ENCODE data around the gene CCDC171. TPM values are rescaled to one million over a fixed set of nuclear protein-coding genes. Genes with fewer than 3 reads are reported as not detected.
"Not testable (repeated sequence)": the region's sequence is repeated elsewhere in the genome, so short reads cannot be mapped to it uniquely, and the experiment has no call there.

CCDC171 gene
- total RNA-seq, 1 donor = 8.1 TPM

- H3K4me3 ChIP-seq (ENCODE audit: low read depth, low read length) = no peak overlapping the region
- no peak for DNase-seq (ENCODE audit: low read depth)
- TF ChIP-seq CTCF (IDR thresholded peaks at IDR 0.05; ENCODE audit: insufficient read depth, low read length) = no peak
Observed at GRCh38 chr9:15769547-15769946, 216.7 kb downstream of the CCDC171 start.

- TF ChIP-seq CTCF (IDR thresholded peaks at IDR 0.05; ENCODE audit: insufficient read depth, low read length) = no peak
- no peak overlapping the region for H3K4me3 ChIP-seq (ENCODE audit: low read depth, low read length)
- no peak for DNase-seq (ENCODE audit: low read depth)
Observed at GRCh38 chr9:15778861-15779260, 226.0 kb downstream of the CCDC171 start.

GRCh38 chr9:15782106-15782505 lies 229.3 kb downstream of the CCDC171 start:
- no peak overlapping the region for H3K4me3 ChIP-seq (ENCODE audit: low read depth, low read length)
- no peak for DNase-seq (ENCODE audit: low read depth)
- TF ChIP-seq CTCF (IDR thresholded peaks at IDR 0.05; ENCODE audit: insufficient read depth, low read length) = no peak

- no peak for DNase-seq (ENCODE audit: low read depth)
Observed at GRCh38 chr9:15785584-15785983, 232.7 kb downstream of the CCDC171 start.

GRCh38 chr9:15786616-15787015 lies 233.8 kb downstream of the CCDC171 start:
- H3K4me3 ChIP-seq (ENCODE audit: low read depth, low read length) = no peak overlapping the region
- no peak for TF ChIP-seq CTCF (IDR thresholded peaks at IDR 0.05; ENCODE audit: insufficient read depth, low read length)
- DNase-seq (ENCODE audit: low read depth) = no peak

More at GRCh38 chr9:15785584-15785983, 232.7 kb downstream of the CCDC171 start:
- TF ChIP-seq CTCF (IDR thresholded peaks at IDR 0.05; ENCODE audit: insufficient read depth, low read length) = no peak
- H3K4me3 ChIP-seq (ENCODE audit: low read depth, low read length) = no peak overlapping the region

- H3K4me3 ChIP-seq (ENCODE audit: low read depth, low read length); DNase-seq (ENCODE audit: low read depth): not testable (repeated sequence)
Observed at GRCh38 chr9:15810219-15810899, 257.5 kb downstream of the CCDC171 start.

- no peak for TF ChIP-seq CTCF (IDR thresholded peaks at IDR 0.05; ENCODE audit: insufficient read depth, low read length)
- H3K4me3 ChIP-seq (ENCODE audit: low read depth, low read length) = no peak overlapping the region
- DNase-seq (ENCODE audit: low read depth) = no peak
Observed at GRCh38 chr9:15813076-15813475, 260.2 kb downstream of the CCDC171 start.

All from fibroblast of the aortic adventitia (primary cell).